Activated CD4-positive, alpha-beta T cell treated with anti-CD3 and anti-CD28 coated beads for 24 hours (primary cell): Measurements from ENCODE around the gene RUNX1.
A peak's percentile ranks its signal among the peaks of the same experiment; 100 is the strongest.

Experiments used
- DNase-seq, 2 donors: peaks; one replicate each; pipeline ENCODE4 v3.0.0-alpha.2; 2020; ENCODE audit warnings: low read depth in 2 of 2

RUNX1 gene

DNA sequence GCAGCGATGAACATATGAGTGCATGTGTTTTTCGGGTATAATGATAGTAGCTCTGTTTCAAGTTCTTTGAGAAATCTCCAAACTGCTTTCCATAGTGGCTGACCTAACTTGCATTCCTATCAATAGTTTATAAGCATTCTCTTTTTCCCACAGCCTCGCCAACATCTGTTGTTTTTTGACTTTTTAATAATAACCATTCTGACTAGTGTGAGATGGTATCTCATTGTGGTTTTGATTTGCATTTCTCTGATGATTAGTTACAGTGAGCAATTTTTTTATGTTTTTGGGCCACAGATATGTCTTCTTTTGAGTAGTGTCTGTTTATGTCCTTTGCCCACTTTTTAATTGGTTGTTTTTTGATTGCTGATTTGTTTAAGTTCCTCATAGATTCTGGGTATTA lies 10.6 kb upstream of the RUNX1 start:
- no peak for DNase-seq

DNA sequence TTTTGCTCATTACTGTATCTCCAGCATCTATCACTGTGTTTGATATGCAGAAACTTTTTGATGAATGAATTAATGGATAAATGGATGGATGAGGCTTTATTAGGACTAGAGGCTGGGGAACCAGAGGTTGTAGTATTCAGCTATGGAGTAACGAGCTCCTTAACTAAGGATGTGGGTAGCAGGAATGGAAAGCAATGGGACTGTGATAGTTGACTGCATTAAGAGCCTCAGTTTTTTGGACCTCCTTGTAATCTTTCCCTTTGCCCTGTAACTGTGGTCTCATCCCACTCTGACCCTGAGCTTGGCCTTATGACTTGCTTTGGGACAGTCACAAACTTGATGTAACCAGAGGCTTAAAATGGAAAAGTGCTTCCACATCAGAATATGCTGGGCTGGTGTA lies 9.0 kb upstream of the RUNX1 start:
- no peak for DNase-seq

DNA sequence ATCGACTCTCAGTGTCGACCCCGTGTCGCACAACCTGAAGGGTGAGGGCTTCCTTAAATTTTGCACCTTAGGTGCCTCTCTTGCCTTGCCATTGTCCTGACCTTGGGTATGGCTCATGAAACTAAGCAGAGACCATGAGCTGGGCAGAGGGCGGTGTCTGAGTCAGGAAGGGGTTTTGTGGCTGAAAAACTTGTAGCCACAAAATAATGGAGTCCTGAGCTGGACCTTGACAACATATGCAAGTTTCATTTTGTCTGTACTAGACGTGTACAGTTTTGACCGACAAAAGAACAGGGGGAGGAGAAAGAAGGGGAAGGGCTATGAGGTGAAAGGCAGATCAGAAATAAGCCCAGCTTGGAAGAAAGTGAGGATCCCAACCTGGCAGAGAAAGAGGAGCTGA lies 8.3 kb upstream of the RUNX1 start:
- no peak for DNase-seq

DNA sequence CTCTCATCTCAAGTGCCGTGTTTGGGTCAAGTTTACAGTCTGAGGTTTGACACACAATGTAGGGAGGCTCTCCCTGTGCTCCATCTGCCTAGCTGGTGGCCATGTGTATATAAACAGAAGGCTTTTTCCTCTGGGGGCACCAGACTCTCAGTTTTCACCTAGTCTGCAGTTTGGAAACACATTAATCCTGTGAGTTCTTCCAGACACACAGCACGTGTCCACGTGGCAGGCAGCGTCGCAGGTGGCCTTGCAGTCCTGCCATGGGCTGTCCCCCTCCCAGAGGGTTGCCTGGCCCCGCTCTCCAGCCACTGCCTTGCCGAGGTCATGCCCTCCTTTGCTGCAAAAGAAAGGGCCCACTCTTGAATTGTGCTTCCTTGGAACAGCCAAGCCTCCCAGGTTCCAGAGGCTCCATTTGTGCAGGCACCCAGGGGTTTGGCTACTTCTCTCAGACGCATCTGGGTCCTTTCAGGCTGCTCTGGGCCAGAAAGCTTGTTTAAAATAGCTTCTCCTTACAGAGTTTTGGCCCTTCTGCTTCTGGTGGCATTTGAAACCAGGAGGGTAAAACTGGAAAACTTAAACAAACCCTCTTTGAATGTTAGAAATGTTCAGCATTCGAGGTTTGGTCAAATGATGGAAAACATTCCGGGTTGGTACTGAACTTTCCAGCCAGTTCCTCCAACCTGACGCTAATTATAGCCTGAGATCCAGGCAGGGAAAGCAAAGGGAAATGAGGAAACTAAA lies 4.4 kb upstream of the RUNX1 start:
- DNase-seq, result no peak

DNA sequence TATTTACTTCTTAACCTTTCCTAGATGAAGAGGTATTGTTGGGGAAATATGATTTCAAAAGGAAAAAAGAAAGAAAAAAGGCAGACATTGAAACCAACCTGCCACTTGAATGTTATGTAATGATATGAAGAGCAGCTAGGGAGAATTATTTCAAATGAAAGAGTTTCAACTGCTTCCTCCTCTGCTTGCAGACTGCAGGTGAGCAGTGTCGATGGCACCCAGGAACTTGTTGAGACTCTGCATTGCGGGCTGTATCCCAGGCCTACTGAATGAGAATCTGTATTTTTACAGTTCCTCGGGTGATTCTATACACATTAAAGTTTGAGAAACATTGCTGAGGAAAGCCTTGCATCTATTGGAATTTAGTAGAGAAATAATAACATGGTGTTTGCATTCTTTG lies 3.7 kb upstream of the RUNX1 start:
- no peak for DNase-seq

DNA sequence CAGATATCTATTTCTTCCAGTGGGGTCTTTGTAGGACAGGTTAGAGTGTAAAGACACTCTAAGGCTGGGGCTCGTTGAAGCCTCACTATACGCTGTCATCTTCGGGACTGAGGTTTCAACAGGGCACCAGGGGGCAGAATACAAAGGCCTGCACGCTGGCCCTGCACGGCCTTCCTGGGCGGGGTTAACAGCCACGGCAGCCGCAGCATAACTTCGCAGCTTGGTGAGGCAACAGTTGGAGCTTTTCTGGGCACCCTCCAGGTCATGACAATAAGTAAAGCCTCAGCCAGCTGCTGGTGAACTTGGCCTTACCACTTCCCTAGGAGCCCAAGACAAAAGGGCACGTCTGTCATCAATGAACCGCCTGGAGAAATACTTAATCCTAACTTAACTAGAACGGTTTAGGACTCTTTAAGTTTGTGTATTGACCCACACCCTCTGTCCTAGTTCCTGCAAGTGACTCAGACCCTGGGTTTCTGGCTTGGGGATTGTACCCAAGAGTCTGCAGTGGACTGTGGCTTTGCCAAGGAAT lies 2.3 kb upstream of the RUNX1 start:
- DNase-seq, result peak; percentile 69 to 71

DNA sequence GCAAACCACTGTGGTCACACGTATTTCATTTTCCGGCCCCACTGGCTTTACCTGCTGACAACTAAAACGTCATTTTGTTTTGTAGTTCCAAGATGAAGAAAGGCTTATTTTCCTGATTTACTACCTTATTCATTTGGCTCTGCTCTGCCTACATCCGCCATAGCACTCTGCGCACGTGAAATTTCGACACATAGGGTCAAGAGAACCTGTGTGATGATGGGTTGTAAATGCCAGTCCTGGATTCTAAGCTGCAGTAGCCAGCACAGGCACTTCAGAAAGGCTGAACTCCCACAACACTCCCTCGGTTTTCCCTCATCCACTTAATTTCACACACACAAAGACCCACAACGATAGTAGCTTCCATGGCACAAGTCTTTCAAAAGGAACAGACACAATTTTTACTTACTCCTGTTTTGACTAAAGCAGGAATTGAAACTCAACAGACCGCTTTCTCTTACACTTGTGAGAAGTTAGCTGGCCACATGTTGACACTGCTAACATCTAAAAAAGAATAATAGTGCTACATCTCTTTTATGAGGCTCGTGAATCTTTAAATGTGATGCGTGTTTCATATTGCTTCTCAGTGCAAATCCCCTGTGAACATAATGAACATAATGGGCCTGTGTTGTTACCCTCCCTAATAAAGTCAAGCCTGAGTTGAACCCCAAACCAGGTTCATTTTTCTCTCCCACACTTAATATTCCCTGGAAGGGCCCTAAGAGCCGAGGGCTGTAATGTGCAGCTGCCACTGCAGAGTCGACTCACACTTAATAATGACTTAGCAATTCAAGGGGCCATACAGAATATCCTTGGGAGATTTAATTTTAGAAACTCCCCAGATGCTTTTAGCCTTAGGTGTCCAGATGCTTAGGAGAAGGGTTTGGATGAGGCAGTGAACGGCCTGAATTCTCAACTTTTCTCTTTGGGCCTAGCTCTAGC lies 1.5 kb upstream of the RUNX1 start:
- DNase-seq, result no peak

DNA sequence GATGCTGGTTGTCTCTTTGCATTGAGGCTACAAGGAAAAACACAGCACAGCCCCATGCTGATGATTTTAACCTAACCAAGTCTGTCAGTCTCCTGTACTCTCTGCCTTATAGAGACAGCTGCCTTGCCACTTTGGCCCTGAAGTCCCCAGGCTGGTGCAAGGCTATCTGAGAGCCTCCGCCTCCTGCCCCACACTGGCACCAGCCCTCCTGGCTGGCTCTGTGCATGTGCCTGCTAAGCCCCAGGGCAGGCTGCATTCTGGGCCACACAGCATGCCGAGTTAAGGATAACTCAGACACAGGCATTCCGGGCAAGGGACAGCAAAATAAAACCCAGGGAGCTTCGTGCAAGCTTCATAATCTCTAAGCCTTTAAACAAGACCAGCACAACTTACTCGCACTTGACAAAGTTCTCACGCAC lies 910 bp downstream of the RUNX1 start:
- no peak for DNase-seq

DNA sequence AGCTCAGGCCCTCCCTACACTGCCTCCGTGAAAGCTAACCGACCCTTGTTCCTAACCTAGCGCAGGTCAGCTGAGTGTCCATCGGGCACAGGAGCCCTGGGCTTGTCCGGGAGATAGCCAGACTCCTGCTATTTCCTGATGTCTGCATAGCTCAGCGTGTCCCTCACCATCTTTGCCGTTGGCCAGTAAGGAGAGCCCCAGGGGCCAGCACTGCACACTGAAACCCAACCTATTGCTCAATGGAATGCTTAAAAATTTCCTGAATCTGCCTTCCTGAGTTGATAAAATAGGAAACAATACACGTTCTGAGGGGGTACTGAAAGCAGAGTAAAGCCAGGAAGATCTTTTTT lies 2.2 kb downstream of the RUNX1 start:
- DNase-seq, result no peak

DNA sequence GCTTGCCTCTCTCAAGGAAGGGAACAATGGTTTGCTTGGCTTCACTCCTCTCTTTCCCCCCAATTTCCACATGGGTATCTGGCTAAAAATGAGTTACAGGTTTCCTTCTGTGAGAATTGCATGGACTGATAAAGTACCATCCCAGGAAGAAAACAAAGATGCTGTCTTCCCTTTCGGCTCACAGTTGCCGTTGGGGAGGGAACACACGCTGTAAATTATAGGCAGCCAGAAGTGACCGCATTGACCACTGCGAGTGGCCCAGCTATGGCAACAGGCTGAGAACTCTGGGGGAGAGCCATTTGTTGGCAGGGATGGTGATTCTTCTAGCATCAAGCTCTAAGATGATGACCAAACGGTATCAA lies 2.9 kb downstream of the RUNX1 start:
- DNase-seq, result no peak

DNA sequence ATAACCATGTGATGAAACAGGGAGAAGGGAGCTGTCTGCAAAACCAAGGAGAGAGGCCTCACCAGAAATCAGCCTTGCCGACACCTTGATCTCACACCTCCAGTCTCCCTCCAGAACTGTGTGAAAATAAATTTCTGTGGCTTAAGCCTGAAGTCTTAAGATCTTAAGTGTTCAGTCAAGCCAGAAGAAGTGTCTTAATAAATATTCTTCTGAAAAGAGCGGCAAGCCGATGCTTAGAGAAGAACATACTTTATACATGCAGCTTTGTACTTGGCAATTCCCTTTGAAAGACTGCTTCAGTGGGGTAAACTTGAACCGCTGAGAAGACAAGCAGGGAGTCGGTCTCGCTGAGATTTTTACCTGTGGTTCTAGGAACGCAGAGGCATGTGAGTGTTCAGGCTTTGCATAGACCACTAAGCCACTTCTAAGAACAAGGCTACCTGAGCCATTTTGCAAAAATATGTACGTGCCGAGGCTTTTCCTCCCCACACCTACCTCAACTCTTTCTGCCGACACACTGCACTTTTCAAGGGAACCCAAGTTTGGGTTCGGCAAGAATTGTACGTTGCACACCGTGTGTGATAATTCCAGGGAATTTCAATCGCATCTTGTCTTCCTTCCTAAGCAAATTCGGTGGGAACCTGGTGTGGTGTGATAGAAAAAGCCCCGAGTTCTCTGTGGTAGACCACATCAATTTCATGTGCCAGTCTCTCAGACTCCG lies 3.4 kb downstream of the RUNX1 start:
- no peak for DNase-seq

DNA sequence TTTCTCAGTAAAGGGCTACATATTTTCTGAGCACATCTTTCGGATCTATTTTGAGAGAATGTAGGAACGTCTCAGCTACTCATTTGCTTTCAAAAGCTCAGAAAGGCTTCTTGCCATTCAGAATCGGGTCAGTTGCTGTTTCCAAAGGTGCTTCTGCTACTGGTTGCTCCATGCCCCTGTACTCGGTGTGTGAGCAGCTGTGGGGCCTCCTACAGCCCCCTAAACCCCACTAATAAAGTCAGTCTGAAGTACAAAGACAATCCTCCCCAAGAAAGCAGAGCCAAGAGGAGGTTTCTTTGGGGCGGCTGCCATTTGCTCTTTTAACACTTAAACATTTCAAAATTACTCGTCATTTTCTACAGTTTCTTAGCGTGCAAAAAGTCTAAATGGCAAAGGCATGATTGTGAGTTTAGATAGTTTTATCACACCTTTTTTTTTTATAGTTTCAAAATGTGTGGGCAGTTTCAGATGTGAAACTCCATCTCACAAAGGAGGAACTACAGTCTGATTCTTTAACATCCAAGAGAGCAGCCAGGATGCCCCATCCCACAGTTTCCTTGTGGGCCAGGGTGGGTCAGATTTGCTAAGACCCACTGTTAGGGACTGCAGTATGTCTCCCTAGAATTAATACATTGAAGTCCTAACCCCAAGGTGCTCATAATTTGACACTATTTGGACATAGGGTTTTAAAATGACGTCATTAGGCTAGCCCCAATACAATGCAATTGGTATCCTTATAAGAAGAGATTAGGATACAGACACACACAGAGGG lies 4.1 kb downstream of the RUNX1 start:
- DNase-seq, result no peak

DNA sequence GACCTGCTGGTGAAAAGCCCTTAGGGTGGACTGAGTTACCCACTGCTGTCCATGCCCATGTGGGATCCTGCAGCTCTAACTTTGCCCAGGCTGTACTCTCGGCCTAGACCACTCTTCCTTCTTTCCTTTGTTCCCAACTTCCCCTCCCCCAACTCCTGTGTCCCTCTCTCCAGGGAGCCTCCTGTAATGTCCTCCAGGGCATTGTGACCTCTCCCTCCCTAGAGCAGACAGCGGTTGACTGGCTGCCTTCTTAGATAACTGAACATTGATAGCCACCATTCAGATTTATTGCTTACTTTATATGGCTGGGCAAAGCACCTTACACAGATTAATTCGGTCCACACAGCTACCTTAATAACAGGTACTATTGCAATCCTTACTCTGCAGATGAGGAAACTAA lies 5.0 kb downstream of the RUNX1 start:
- DNase-seq, result no peak

DNA sequence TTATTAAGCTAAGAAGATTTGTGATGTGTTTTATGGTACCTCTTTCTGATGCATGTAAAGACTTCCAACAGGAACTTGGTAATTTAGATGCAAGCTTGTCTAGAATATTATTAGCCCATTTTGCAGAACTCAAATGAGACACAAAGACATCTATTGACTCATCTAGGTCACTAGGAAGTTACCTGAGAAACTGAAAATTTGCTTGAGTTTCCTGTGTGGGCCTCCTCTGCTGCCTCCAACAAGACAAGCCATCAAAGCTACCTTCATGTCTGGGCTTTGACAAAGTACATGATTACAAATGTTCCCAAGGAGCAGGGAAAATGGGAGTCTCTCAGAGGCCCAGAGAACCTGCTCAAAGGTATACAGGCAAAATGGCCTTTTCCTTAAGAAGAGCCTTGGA lies 5.6 kb downstream of the RUNX1 start:
- DNase-seq, result no peak

DNA sequence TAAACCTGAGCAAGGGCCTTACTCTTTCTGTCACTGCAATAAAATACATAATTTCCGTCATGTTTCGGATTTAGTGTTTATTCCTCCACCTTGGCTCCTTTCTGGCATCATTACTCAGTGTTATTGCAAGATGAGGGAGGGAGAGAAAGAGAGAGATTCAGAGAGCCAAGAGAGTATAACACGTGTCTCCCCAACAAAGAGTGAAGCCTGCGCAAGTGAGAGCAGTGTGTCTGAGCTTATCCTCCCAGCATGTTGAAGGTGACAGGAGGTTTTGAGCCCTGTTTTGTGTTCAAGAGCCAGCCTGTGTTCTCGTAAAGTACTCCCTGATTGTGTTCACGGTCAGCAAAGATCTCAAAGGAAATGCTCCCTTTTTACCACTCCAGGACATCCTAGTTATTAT lies 6.3 kb downstream of the RUNX1 start:
- no peak for DNase-seq

DNA sequence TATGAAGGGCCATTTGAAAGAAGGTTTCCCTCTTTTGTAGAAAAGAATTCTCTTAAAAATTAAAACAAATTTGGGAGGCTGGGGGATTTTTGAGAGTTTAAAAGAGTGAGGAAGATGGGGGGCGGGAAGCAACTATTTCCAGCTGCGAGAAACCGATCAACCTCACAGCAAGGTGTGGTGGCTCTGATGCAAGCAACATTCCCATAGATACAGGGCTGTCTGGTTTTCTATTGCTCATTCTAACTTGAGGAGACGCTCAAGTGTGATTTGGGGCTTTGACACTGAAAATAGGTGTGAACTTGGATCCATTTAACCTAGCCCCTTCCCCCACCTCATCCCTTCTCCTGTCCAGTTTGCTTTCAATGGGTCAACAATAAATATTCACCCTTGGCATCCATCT lies 7.2 kb downstream of the RUNX1 start:
- DNase-seq, result no peak

DNA sequence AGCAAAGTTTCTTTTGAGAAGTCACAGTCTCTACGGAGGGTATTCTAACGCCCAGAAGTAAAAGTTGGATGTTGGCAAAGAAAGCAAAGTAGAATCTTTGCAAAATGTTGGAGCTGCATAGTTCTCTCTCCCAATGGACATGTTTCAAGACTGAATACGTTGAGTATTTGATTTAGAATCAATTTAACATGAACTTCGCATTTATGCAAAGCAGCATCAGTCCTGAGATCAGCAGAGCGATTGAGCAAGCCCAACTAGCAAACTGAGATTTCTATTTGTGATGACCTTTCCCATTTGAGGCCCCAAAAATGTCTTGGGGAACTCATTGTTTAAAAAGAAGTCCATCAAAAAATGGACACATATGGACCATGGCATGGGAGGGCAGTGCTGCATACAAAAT lies 8.0 kb downstream of the RUNX1 start:
- DNase-seq, result no peak

DNA sequence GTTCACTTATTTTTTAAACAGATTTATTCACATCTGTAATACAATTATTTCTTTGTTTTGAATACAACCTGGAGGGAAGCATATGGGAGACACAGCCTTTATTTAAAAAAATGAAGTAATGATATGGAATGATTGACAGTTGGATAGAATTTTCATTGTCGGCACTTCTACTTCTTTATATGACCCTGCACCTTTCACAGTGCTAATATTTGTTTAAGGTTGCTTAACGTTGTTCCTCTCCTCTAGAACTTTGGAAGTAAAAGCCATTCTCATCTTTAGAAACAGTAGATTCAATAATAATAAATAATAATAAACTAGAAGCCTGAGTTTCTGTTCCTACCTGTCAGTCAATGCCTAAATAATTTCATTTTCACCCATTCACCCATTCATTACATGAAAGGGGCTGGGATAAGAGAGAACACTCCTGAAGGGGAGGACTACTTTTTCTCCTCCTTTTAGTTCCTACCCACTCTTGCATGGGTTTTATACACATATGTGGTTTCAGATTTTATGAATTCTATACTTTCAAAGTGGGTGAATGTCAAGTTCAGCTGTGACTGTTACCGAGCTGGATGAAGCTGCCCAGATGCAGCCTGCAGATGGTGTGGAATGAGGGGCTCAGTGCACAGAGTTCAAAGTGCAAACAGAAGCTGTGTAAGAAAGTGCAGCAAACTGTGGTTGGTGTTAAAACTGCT lies 9.4 kb downstream of the RUNX1 start:
- DNase-seq, result no peak

DNA sequence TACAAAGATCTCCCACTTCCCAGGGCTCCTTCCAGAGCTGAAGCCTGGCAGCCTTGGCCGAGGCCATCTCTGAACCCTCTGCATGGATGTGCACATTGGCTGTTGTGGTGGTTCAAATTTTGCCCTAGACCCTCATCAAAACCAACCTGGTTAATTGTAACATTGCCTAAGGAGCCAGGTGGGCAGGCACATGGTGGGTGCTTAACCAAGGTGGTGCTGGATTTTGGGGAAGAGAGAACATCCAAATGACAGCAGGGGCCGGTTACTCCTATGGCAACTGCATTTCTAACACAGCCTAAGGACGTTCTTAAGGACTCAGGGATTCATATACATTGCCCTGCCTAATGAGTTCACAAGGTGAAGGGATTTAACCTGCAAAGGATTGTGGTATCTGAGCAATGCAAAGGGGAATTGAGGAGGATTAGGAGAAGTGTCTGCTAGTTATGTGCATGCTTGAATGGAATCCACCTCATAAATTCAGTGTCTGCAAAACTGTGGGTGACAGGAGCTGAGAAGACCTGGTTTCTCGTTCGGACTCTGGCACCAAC lies 10.3 kb downstream of the RUNX1 start:
- no peak for DNase-seq

DNA sequence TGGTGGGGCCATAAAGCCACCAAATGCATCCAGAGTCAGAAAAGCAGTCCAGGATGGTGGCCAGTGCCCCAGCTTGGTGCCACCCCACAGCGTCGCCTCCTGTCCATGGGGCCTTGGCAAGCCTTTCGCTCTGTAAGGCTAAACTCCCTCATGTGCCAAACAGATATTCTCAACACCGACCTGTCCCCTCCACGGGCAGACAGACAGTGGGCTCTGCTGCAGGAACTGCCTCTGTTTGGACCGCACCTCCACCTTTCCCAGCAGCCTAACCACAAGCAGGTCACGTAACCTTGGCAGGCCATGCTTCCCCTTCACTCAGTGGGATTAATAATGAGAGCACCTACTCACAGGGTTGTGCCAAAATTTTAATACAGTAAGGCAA lies 11.7 kb downstream of the RUNX1 start:
- no peak for DNase-seq
